ENCODE measurements around the gene CD164L2.

Gene CD164L2

GRCh38 chr1:27405074-27405473 lies 21.9 kb upstream of the CD164L2 start:
- DNase-seq, result peak; percentile 93

- no peak for DNase-seq
These were observed 20.8 kb upstream of the CD164L2 start for GRCh38 chr1:27403931-27404330.

- DNase-seq, result peak; percentile 76
These were observed 20.1 kb upstream of the CD164L2 start for GRCh38 chr1:27403065-27403726.

DNA sequence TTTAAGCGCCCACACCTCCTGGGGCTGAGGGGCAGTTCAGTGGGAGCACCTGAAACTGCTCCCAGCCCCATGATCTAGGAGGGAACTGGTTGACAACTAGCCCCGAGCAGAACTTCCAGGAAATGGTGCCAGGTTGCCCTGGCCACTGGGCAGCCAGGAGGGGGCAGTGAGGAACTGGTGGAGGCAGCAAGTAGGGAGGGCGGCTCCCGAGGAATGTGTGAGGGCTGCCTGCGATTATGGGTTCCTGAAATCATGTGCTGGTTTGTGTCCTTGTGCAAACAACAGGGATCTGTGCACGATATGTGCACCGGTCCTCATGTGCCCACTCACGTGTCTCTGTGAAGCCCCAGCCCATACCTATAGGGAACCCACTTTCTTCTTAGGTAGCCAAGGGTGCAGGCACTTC lies 19.2 kb upstream of the CD164L2 start:
- DNase-seq, result peak; percentile 61

- no peak for DNase-seq
These were observed 17.8 kb upstream of the CD164L2 start for GRCh38 chr1:27400963-27401341.

DNA sequence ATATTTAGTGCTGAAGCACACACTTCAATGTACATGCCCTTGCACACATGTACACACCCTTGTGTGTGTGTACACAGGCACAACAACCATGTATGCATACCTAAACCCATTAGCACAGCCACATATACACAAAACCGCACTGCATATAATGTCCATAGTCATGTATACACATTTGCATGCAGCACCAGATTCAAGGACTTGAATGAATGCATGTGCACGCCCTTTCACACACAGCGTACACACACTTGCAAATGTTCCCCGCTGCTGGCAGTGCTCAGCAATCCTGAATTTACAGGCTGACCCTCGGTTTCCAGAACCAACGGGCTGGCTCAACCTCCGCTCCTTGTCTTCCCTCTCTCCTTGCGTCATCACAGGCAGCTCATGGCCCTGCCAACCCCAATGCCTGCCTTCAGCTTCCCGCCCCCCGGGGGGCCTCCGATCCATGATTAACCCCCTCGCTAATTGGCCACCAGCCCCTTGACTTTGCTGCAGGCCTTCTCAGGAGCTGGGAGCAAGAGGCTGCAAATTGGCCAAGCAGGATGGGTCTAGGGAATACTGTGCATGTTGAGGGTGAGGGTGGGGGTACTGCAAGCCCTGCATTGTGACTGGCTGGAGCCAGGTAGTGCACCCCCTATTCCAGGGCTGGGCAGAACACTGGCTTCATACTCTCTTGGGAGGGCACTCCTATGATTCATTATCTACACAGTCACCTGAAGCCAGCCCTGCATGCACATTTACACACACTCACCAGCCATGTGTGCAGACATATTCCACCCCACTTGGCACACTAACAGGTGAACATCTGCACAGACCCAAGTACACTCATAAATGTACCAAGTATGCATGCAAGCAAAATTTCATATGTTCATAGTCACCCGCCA lies 17.2 kb upstream of the CD164L2 start:
- DNase-seq, result no peak

DNA sequence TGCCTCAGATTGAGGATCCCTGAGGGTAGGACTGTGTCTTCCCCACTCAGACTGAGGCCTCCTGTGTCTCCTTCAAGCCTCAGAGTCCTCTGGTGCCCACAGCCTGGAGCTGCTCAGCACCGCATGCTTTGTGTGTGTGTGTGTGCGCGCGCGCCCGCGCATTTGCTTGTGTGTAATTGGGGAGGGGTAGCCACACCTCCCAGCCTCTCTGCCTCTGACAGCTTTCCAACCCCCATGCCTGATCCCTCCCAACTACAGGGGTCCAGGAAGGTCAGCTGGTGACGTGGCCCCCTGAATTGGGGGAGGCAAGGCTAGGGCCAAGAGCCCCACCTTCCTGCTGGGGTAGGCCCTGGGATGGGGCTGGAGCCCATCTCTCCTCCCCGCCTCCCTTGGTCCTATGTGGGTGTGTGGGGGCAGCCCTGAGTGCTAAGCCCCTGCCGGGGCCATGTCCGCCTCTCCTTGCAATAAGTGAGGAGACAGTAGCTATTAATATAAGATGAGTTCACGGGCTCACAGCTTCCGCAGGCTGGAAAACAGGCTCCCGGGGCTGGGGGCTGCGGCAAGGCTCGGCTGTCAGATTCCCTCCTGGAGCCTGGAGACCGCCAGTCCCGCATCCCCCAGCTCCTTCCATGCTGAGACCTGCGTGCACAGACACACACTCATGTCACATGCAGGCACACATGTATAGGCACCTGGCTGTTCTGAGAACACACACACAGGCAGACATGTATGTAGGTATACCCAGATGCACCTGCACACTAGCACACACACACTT lies 16.3 kb upstream of the CD164L2 start:
- peak; percentile 40 for DNase-seq

DNA sequence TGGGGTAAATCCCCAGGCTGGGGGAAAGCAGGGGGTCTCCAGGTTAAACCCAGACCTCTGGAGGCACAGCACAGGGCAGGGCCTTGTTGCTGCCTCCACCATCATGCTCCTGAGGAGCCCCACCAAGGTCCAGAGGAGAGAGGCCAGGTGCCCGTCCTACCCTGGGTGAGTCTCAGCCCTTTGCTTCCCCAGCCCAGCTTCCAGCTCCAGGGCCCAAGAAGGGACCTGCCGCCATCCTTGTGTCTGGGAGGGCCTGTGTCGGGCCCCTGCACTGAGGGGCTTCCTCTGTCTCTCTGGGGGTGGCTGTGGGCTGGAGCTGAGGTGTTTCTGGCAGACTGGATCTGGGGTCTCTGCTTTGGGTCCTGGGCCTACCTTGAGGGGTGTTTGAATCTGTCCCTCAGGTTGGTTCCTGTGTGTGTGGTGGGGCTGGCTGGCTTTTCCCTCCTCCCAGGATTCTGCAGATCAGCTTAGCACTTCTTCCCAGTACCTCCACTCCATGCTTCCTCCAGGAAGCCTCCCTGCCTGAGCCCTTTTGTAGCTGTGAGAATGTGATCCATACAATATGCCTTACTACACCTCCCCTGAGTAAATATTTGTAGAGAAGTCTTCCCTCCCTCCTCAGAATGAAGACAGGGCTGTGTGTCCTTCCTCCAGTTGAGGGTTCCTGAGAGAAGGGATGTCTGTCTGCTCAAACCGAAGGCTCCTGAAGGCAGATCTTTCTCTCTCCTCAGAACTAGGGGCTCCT lies 15.4 kb upstream of the CD164L2 start:
- no peak for DNase-seq

DNA sequence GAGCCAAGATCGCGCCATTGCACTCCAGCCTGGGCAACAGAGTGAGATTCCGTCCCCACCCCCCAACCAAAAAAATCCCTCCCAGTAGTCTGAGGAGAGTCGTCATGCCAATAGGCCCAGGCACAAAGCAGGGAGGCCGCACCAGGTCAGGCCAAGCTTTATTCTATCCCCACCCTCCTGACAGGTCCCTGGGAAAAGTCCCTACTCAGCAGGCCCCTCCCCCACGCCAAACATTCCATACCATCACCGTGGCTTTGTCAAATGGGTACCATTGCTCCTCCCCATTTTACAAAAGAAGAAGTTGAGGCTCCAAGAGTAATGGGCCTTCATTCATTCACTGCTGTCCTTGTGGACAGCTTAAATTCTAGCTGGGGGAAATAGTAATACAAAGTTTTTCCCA lies 14.6 kb upstream of the CD164L2 start:
- no peak for DNase-seq

DNA sequence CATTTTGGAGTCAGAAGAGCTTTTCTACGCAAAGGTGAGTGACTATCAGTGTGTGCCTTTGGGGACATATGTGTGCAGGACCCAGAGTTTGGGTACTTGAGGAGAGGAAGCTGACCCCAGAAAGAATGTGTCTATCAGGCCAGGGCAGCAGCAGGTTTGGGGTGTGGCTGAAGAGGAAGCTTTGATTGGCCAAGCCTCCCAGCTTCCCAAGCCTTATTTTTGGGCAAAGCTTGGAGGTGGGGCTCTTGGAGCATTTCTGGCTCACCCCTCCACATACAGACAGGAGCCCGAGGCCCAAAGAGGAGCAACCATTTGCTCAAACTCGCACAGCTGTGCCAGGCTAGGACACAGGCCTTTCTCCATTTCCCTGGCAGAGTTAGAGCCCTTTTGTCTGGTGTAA lies 14.0 kb upstream of the CD164L2 start:
- no peak for DNase-seq

- peak; percentile 72 for DNase-seq
These were observed 12.5 kb upstream of the CD164L2 start for GRCh38 chr1:27395441-27396195.

GRCh38 chr1:27394925-27395324 lies 11.8 kb upstream of the CD164L2 start:
- peak; percentile 23 for DNase-seq

- DNase-seq, result no peak
These were observed 11.1 kb upstream of the CD164L2 start for GRCh38 chr1:27394282-27394658.

GRCh38 chr1:27393641-27394281 lies 10.6 kb upstream of the CD164L2 start:
- DNase-seq, result no peak

GRCh38 chr1:27392778-27393635 lies 9.9 kb upstream of the CD164L2 start:
- no peak for DNase-seq

GRCh38 chr1:27392096-27392777 lies 9.1 kb upstream of the CD164L2 start, which contains the start of gene GPR3:
Gene GPR3 (plus strand): TSS chr1:27392622. CDS start chr1:27393799, 1,177 bp downstream.
- DNase-seq, result peak; percentile 93

GRCh38 chr1:27391511-27392095 lies 8.5 kb upstream of the CD164L2 start:
- DNase-seq, result peak; percentile 52

GRCh38 chr1:27388337-27389005 lies 5.3 kb upstream of the CD164L2 start:
- DNase-seq, result peak; percentile 38
